C4-2B (cell line): ENCODE data around the gene PPARD.

Experiments used
- ZFX ChIP-seq: fragments of 450-650 bp; IDR thresholded peaks from 2 replicates; pipeline ENCODE4 v1.6.1; 2017
- TF ChIP-seq, protein P1 (sequence below): fragments of 450-650 bp; conservative IDR thresholded peaks from 2 replicates; pipeline ENCODE4 v1.5.1; 2017; ENCODE audit warnings: mild to moderate bottlenecking

- TF ChIP-seq, protein P1, sequence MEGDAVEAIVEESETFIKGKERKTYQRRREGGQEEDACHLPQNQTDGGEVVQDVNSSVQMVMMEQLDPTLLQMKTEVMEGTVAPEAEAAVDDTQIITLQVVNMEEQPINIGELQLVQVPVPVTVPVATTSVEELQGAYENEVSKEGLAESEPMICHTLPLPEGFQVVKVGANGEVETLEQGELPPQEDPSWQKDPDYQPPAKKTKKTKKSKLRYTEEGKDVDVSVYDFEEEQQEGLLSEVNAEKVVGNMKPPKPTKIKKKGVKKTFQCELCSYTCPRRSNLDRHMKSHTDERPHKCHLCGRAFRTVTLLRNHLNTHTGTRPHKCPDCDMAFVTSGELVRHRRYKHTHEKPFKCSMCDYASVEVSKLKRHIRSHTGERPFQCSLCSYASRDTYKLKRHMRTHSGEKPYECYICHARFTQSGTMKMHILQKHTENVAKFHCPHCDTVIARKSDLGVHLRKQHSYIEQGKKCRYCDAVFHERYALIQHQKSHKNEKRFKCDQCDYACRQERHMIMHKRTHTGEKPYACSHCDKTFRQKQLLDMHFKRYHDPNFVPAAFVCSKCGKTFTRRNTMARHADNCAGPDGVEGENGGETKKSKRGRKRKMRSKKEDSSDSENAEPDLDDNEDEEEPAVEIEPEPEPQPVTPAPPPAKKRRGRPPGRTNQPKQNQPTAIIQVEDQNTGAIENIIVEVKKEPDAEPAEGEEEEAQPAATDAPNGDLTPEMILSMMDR, result no peak
- no peak for TF ChIP-seq ZFX
Measured at GRCh38 chr6:35475573-35475972, 133.2 kb downstream of the PPARD start.
